ENCODE results near the gene RELN.

Gene RELN

GRCh38 chr7:103711413-103711812 lies 278.0 kb downstream of the RELN start:
- no peak for DNase-seq

- DNase-seq, result no peak
These were observed 279.2 kb downstream of the RELN start for GRCh38 chr7:103710247-103710646.

GRCh38 chr7:103706805-103707204 lies 282.7 kb downstream of the RELN start:
- no peak for DNase-seq

- no peak for DNase-seq
These were observed 283.9 kb downstream of the RELN start for GRCh38 chr7:103705542-103705941.

GRCh38 chr7:103704701-103705100 lies 284.8 kb downstream of the RELN start:
- peak; percentile 81 for DNase-seq

- no peak for DNase-seq
These were observed 286.5 kb downstream of the RELN start for GRCh38 chr7:103702982-103703381.

- DNase-seq, result no peak
These were observed 287.0 kb downstream of the RELN start for GRCh38 chr7:103702454-103702853.

GRCh38 chr7:103699032-103699431 lies 290.4 kb downstream of the RELN start:
- DNase-seq, result no peak

- DNase-seq, result no peak
These were observed 291.4 kb downstream of the RELN start for GRCh38 chr7:103698064-103698463.

- no peak for DNase-seq
These were observed 293.9 kb downstream of the RELN start for GRCh38 chr7:103695521-103695920.

GRCh38 chr7:103694304-103694703 lies 295.2 kb downstream of the RELN start:
- DNase-seq, result no peak

- DNase-seq, result no peak
These were observed 298.2 kb downstream of the RELN start for GRCh38 chr7:103691291-103691690.

- DNase-seq, result no peak
These were observed 299.1 kb downstream of the RELN start for GRCh38 chr7:103690242-103690974.

GRCh38 chr7:103689255-103689654 lies 300.2 kb downstream of the RELN start:
- DNase-seq, result no peak

GRCh38 chr7:103687951-103688350 lies 301.5 kb downstream of the RELN start:
- peak; percentile 91 for DNase-seq

- DNase-seq, result no peak
These were observed 302.2 kb downstream of the RELN start for GRCh38 chr7:103687272-103687671.

- peak; percentile 69 for DNase-seq
These were observed 302.7 kb downstream of the RELN start for GRCh38 chr7:103686763-103687162.

GRCh38 chr7:103686064-103686463 lies 303.4 kb downstream of the RELN start:
- DNase-seq, result peak; percentile 98

GRCh38 chr7:103685646-103686045 lies 303.8 kb downstream of the RELN start:
- no peak for DNase-seq

- DNase-seq, result no peak
These were observed 306.1 kb downstream of the RELN start for GRCh38 chr7:103683348-103683747.

- no peak for DNase-seq
These were observed 309.0 kb downstream of the RELN start for GRCh38 chr7:103680161-103681144.

GRCh38 chr7:103679151-103680132 lies 310.0 kb downstream of the RELN start:
- DNase-seq, result no peak
